ENCODE measurements around the gene PRTG.

DNA sequence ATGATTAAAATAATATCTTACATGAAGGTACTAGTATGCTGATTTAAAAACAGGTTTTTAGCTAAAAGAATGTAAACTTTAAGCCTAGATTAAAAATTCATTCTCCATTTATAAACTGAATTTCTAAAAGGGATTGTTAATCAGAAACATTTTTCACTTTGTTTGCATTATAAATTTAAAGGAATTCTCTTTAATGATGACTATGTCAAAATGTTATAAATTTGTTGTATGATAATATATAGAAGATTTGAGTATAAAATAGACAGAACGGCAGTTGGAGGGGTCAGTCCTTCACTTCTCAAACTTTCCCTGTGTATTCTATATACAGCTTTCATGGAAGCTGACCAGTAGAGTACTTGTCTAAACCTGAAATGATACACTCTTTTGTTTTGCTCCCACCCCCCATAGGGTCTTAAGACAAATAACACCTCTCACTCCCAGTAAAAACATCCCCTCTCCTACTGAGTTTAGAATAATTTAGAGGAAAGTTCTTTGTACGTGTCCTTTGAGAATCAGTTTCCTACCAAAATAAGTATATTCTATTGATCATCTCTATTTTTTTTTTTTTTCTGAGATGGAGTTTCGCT lies 90.0 kb downstream of the PRTG start:
- TF ChIP-seq, protein P1, sequence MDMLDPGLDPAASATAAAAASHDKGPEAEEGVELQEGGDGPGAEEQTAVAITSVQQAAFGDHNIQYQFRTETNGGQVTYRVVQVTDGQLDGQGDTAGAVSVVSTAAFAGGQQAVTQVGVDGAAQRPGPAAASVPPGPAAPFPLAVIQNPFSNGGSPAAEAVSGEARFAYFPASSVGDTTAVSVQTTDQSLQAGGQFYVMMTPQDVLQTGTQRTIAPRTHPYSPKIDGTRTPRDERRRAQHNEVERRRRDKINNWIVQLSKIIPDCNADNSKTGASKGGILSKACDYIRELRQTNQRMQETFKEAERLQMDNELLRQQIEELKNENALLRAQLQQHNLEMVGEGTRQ (IDR thresholded peaks at IDR 0.05; ENCODE audit: borderline replicate concordance, low read depth, low read length): no peak
- TF ChIP-seq FOXM1 (IDR thresholded peaks at IDR 0.05; ENCODE audit: low read depth) (no peak), NFIC (IDR thresholded peaks at IDR 0.05; ENCODE audit: borderline replicate concordance) (no peak), ELF1 (IDR thresholded peaks at IDR 0.05) (no peak), GABPA (IDR thresholded peaks at IDR 0.05; ENCODE audit: low read depth) (no peak), RFX5 (IDR thresholded peaks at IDR 0.05; ENCODE audit: low read length) (no peak), EZH2phosphoT487 (IDR thresholded peaks at IDR 0.05; ENCODE audit: borderline replicate concordance, low read depth) (no peak)
- TF ChIP-seq, protein P2, sequence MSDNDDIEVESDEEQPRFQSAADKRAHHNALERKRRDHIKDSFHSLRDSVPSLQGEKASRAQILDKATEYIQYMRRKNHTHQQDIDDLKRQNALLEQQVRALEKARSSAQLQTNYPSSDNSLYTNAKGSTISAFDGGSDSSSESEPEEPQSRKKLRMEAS (IDR thresholded peaks at IDR 0.05; ENCODE audit: low read depth): no peak
- TF ChIP-seq, protein P3, sequence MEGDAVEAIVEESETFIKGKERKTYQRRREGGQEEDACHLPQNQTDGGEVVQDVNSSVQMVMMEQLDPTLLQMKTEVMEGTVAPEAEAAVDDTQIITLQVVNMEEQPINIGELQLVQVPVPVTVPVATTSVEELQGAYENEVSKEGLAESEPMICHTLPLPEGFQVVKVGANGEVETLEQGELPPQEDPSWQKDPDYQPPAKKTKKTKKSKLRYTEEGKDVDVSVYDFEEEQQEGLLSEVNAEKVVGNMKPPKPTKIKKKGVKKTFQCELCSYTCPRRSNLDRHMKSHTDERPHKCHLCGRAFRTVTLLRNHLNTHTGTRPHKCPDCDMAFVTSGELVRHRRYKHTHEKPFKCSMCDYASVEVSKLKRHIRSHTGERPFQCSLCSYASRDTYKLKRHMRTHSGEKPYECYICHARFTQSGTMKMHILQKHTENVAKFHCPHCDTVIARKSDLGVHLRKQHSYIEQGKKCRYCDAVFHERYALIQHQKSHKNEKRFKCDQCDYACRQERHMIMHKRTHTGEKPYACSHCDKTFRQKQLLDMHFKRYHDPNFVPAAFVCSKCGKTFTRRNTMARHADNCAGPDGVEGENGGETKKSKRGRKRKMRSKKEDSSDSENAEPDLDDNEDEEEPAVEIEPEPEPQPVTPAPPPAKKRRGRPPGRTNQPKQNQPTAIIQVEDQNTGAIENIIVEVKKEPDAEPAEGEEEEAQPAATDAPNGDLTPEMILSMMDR (IDR thresholded peaks at IDR 0.05): no peak

All from SK-N-SH (cell line).